HG02884 (cell line): ENCODE measurements around the gene SLC25A36.
"Not testable (repeated sequence)": the region's sequence is repeated elsewhere in the genome, so short reads cannot be mapped to it uniquely, and the experiment has no call there.

Experiments used
- ATAC-seq: cut with Tn5 transposase; IDR thresholded peaks from one replicate; pipeline ENCODE4 v1.9.1; 2021; ENCODE audit warnings: mild to moderate bottlenecking, moderate library complexity; ENCODE audit not compliant: unreplicated experiment

The SLC25A36 gene

GRCh38 chr3:140987792-140988191, 46.2 kb downstream of the SLC25A36 start:
- ATAC-seq = not testable (repeated sequence)

GRCh38 chr3:140994316-140994715, 52.7 kb downstream of the SLC25A36 start:
- ATAC-seq = no peak

GRCh38 chr3:140994861-140995260, 53.2 kb downstream of the SLC25A36 start:
- ATAC-seq = not testable (repeated sequence)

GRCh38 chr3:140995881-140996280, 54.2 kb downstream of the SLC25A36 start:
- no peak for ATAC-seq

- peak; percentile 75 for ATAC-seq
Measured at GRCh38 chr3:141000027-141000663, 58.5 kb downstream of the SLC25A36 start.

GRCh38 chr3:141000686-141001085, 59.0 kb downstream of the SLC25A36 start:
- no peak for ATAC-seq

- no peak for ATAC-seq
Measured at GRCh38 chr3:141006344-141006743, 64.7 kb downstream of the SLC25A36 start.

- no peak for ATAC-seq
Measured at GRCh38 chr3:141009496-141009895, 67.9 kb downstream of the SLC25A36 start.

GRCh38 chr3:141011232-141011996, 69.8 kb downstream of the SLC25A36 start:
- peak; percentile 66 for ATAC-seq

- no peak for ATAC-seq
Measured at GRCh38 chr3:141011997-141012262, 70.3 kb downstream of the SLC25A36 start.

- no peak for ATAC-seq
Measured at GRCh38 chr3:141012571-141012970, 70.9 kb downstream of the SLC25A36 start.

- no peak for ATAC-seq
Measured at GRCh38 chr3:141015481-141015880, 73.8 kb downstream of the SLC25A36 start.

GRCh38 chr3:141017366-141018322, 76.0 kb downstream of the SLC25A36 start:
- ATAC-seq = not testable (repeated sequence)

GRCh38 chr3:141019244-141019643, 77.6 kb downstream of the SLC25A36 start:
- ATAC-seq = no peak

GRCh38 chr3:141020143-141020830, 78.7 kb downstream of the SLC25A36 start:
- no peak for ATAC-seq

- no peak for ATAC-seq
Measured at GRCh38 chr3:141021261-141021660, 79.6 kb downstream of the SLC25A36 start.
